ENCODE results near the gene MYO1B. TPM values are rescaled to one million over a fixed set of nuclear protein-coding genes. Genes with fewer than 3 reads are reported as not detected.

MYO1B gene
- total and polyA plus RNA-seq, 2 of the 8 experiments (the other 6 are each of a cell fraction or from before 2014, with no cell fraction given) = 15.5 to 61.2 TPM

- Histone ChIP-seq H3K9me3 (ENCODE audit: insufficient read depth in 2 of 2, low read depth in 1 of 2, low read length in 1 of 2) (no peaks in the 10 kb centered on the region), H2BK5ac (ENCODE audit: low read depth, low read length) (no peak overlapping the region), H3K79me1 (ENCODE audit: low read depth, low read length) (no peaks in the 10 kb centered on the region; the same call in 1 of the 2 replicates), H3K27ac (ENCODE audit: low read depth, low read length) (no peak overlapping the region), H2BK20ac (ENCODE audit: low read length) (no peak overlapping the region), H2BK15ac (ENCODE audit: low read length) (no peak overlapping the region), H2BK12ac (ENCODE audit: low read depth, low read length) (no peak overlapping the region), H3K36me3 (ENCODE audit: control insufficient read depth in 2 of 4, insufficient read depth in 4 of 4, low read length in 3 of 4) (no peaks in the 10 kb centered on the region), H3K56ac (replicated peaks; ENCODE audit: insufficient read length, low read depth, low read length) (no peak overlapping the region), H4K91ac (replicated peaks; ENCODE audit: insufficient read length, low read length) (no peak overlapping the region), H2AFZ (ENCODE audit: low read length) (no peak overlapping the region), H2BK120ac (replicated peaks; ENCODE audit: low read depth, low read length) (no peak overlapping the region), H3K23ac (ENCODE audit: insufficient read length) (no peak overlapping the region), H3K14ac (ENCODE audit: insufficient read length) (no peak overlapping the region), H3K4me2 (ENCODE audit: insufficient read depth in 1 of 2, low read depth in 2 of 2, low read length in 2 of 2) (no peak overlapping the region), H3K23me2 (ENCODE audit: low read depth, low read length) (peaks cover 3% of the 10 kb centered on the region; the same call in 1 of the 2 replicates), H3K4me1 (replicated peaks in 1 of 4; ENCODE audit: control insufficient read depth in 3 of 4, insufficient read depth in 4 of 4, low read length in 3 of 4) (no peaks in the 10 kb centered on the region; a peak in 1 of 7 replicates), H3K9ac (replicated peaks in 1 of 4; ENCODE audit: extremely low read depth in 1 of 4, low read depth in 3 of 4, low read length in 3 of 4) (no peak overlapping the region), H3K4ac (replicated peaks; ENCODE audit: insufficient read length, low read depth, low read length) (no peak overlapping the region), H3K18ac (ENCODE audit: extremely low read depth, low read length) (no peak overlapping the region), H3K79me2 (ENCODE audit: control insufficient read depth in 1 of 2, insufficient read depth in 2 of 2, low read length in 2 of 2) (peaks cover 0 to 3% of the 10 kb centered on the region in 2 experiments; a peak in 2 of 4 replicates), H4K20me1 (replicated peaks in 1 of 2; ENCODE audit: control insufficient read depth in 1 of 2, insufficient read depth in 2 of 2, low read length in 2 of 2) (no peaks in the 10 kb centered on the region), H2AK5ac (ENCODE audit: low read depth, low read length) (no peak overlapping the region), H3K4me3 (ENCODE audit: extremely low read depth in 1 of 4, insufficient read depth in 2 of 4, low read depth in 3 of 4, low read length in 4 of 4) (no peak overlapping the region), H4K5ac (ENCODE audit: insufficient read length, low read depth, low read length) (no peak overlapping the region), H4K8ac (ENCODE audit: extremely low read depth, insufficient read depth, low read length) (no peak overlapping the region), H3K27me3 (replicated peaks in 1 of 4; ENCODE audit: control insufficient read depth in 3 of 4, extremely low read depth in 1 of 4, insufficient read depth in 3 of 4, low read length in 3 of 4) (peaks cover 0 to 3% (median 1%) of the 10 kb centered on the region in 4 experiments; a peak in 2 of 7 replicates)
- 93% methylated on average over 4 of the region's 4 CpGs; no CpG with 5 or more reads in 1 of the 2 experiments for WGBS, 2 experiments (ENCODE audit: extremely low coverage in 1 of 2, insufficient coverage in 1 of 2, insufficient read length in 1 of 2, insufficient replicate concordance in 2 of 2, low coverage in 1 of 2, low lambda C conversion rate in 2 of 2, missing lambda C conversion rate in 1 of 2)
- ChIA-PET POLR2A (ENCODE audit: partially characterized antibody) (no interaction called here), CTCF (ENCODE audit: partially characterized antibody) (no interaction called here)
- DNase-seq (ENCODE audit: low read depth in 1 of 2, low spot score in 2 of 2) (no peak), FAIRE-seq (no peak)
- TF ChIP-seq SIX5 (IDR thresholded peaks at IDR 0.05; ENCODE audit: low read depth, low read length) = no peak
- TF ChIP-seq USF2 (IDR thresholded peaks at IDR 0.05; ENCODE audit: low read length) = no peak
- TF ChIP-seq E2F6 (IDR thresholded peaks at IDR 0.05) = no peak
- no peak for TF ChIP-seq MAFK (IDR thresholded peaks at IDR 0.05; ENCODE audit: low read depth, low read length)
- TF ChIP-seq CREB1 (IDR thresholded peaks at IDR 0.05) = no peak
- TF ChIP-seq ZNF274 (IDR thresholded peaks at IDR 0.05; ENCODE audit: borderline replicate concordance, extremely low read depth, low read length) = no peak
- TF ChIP-seq NRF1 (IDR thresholded peaks at IDR 0.05; ENCODE audit: low read depth, low read length) = no peak
- no peak for TF ChIP-seq RNF2 (IDR thresholded peaks at IDR 0.05; ENCODE audit: borderline replicate concordance, low read depth, low read length, missing control alignments, poor library complexity, severe bottlenecking)
- TF ChIP-seq TBP (IDR thresholded peaks at IDR 0.05; ENCODE audit: low read depth, low read length) = no peak
- TF ChIP-seq MAX (IDR thresholded peaks at IDR 0.05) = no peak
Observed at GRCh38 chr2:191241418-191241817, 3.8 kb upstream of the MYO1B start.

Data from H1 (cell line).